Fibroblast of lung (primary cell): ENCODE results near the gene PAPOLG.

Experiments used
- CTCF ChIP-seq, 2 donors: IDR thresholded peaks in 1 of 2; conservative IDR thresholded peaks in 1 of 2; 1 replicate in 1 of 2; 2 replicates in 1 of 2; pipeline ENCODE4 v1.5.1; 2011 to 2012; ENCODE audit warnings: low read length in 2 of 2, control low read depth in 1 of 2, inconsistent platforms in 1 of 2, low read depth in 1 of 2, mild to moderate bottlenecking in 1 of 2
- EZH2 ChIP-seq: IDR thresholded peaks from 2 replicates; pipeline ENCODE4 v1.5.1; 2012; ENCODE audit warnings: low read length, control low read depth, mild to moderate bottlenecking; ENCODE audit errors: missing control alignments

DNA sequence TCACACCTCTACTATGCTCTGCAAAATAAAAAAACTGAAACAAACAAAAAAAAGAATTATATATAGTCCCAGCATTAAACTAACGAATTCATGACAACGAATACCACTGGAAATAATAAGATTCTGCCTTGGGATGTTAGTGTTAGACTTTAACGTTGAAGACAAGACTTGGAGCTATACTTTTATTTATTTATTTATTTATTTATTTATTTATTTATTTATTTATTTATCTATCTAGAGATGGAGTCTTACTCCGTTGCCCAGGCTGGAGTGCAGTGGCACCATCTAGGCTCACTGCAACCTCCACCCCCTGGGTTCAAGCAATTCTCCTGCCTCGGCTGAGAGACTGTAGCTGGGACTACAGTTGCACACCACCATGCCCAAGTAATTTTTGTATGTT lies 27.2 kb upstream of the PAPOLG start:
- TF ChIP-seq CTCF (conservative IDR thresholded peaks at IDR 0.05 in 1 of 2, IDR thresholded peaks at IDR 0.05 in 1 of 2; ENCODE audit: low read depth in 1 of 2, low read length in 2 of 2) (no peak), EZH2 (no peak)
